NCI-H1105 treated with DMSO at 0.1 percent for 48 hours (cell line): ENCODE measurements around the gene INPP4B.
"Not testable (repeated sequence)": the region's sequence is repeated elsewhere in the genome, so short reads cannot be mapped to it uniquely, and the experiment has no call there.

Source experiments
- DNase-seq: peaks from one replicate; lab custom pipeline; 2025; lab: John Stamatoyannopoulos, UW

Gene INPP4B

DNA sequence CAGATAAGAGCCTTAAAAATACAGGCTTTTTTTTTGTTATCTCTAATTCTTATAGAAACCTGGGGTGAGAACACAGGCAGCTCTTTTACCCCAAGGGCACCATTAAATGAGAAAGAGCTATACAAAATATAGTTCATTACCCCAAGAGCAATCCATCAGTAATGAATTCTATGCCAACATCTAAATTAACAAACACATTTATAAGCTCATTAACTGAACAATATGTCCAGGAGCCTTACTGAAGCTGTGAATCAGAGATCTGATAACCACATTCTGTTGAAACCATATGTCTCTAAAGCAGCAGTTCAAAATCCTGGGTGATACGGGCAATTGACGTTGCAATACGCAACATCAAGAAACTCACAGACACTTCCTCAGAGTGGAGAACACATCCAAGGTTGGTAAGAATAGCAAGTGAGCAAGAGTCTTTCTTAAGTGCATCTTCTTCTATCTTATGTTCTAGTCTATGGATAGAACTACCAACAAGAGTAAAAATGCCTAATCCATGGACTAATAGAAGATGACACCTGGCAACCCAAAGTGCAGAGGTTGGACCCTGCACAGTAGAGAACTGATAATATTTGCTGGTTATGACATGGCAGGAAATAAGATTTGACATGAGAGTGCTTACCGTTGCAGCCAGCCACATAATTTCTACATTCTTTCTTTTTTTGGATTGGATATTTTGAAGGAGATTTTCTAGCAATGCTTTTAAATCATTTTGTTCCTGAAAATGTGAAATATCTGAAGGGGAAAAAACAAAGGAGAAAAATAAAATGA lies 760.4 kb downstream of the INPP4B start:
- DNase-seq, result no peak

DNA sequence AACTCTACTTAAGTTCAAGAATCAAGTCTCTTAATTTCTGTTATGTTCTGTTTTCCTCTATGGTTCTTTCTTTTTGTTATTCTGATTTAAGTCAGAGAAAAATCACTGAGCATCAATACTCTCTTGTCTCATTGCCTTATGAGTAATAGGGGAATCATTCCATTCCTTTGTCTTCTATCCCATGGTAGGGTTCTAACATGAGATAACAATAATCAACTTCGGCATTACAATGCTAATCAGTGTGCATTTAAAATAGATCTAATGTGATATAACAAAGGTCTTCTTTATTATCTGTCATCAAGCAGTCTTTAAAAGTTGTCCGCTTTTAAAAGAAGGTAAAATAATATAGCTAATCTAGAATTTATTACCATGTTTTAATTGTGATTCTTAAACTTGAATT lies 762.8 kb downstream of the INPP4B start:
- no peak for DNase-seq

DNA sequence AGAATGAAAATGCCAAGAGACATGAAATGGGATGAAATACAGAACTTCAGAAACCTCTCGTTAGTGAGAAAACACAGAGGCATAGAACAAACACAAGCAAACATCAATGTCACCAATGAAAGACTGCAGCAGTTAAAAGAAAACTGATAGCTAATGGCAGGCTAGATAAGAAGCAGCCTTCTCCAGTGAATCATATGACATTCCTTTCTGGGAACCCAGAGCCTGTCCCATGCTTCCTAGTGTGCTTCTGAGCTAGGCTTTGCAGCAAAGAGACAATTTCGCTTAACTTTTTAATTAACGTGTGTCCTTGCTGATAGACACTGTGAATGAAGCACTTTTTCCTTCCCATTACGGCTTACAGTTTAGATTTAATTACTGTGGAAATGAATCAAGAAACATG lies 765.1 kb downstream of the INPP4B start:
- DNase-seq, result no peak

DNA sequence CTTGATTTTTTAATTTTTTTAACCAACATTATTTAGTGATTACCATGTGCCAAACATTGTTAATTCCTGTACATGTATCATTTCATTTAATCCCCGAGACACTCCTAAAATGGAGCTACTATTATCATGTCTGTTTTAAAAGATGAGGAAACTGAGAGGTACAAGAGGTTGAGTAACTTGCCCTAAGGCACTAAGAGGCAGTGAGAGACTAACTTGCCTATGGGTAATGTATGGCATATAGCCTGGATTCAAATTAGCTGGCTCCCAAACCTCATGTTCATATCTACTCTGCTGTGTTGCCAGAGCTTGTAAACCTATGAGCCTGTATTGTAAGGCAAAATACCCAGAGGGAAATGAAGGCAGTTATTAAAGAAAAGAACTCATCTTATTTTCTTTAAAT lies 766.1 kb downstream of the INPP4B start:
- no peak for DNase-seq

DNA sequence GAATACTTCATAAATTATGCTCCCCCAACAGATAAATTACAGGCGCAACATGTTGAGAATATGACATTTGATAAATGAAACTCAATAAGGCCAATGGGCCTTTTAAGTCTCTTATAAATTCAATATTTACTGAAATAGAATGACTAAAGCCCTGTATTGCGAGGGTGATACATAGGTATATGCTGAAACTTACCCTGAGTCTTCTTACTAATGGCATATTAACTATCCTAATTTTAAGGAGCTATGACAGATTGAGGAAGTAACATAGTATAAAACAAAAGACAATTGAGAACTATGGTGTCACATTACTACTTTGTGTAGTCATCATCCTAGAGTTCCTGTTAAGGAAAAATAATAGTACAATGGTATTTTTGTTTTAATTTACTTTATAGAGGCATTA lies 769.1 kb downstream of the INPP4B start:
- DNase-seq, result no peak

DNA sequence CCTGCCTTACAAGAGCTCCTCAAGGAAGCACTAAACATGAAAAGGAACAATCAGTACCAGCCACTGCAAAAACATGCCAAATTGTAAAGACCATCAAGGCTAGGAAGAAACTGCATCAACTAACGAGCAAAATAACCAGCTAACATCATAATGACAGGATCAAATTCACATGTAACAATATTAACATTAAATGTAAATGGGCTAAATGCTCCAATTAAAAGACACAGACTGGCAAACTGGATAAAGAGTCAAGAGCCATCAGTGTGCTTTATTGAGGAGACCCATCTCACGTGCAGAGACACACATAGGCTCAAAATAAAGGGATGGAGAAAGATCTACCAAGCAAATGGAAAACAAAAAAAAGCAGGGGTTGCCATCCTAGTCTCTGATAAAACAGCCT lies 777.8 kb downstream of the INPP4B start:
- not testable (repeated sequence) for DNase-seq

DNA sequence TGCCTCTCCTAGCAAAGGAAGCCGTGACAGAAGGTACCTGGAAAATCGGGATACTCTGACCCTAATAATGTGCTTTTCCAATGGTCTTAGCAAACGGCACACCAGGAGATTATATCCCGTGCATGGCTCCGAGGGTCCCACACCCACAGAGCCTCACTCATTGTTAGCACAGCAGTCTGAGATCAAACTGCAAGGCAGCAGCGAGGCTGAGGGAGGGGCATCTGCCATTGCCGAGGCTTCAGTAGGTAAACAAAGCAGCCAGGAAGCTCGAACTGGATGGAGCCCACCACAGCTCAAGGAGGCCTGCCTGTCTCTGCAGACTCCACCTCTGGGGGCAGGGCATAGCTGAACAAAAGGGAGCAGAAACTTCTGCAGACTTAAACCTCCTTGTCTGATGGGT lies 779.5 kb downstream of the INPP4B start:
- DNase-seq, result not testable (repeated sequence)

DNA sequence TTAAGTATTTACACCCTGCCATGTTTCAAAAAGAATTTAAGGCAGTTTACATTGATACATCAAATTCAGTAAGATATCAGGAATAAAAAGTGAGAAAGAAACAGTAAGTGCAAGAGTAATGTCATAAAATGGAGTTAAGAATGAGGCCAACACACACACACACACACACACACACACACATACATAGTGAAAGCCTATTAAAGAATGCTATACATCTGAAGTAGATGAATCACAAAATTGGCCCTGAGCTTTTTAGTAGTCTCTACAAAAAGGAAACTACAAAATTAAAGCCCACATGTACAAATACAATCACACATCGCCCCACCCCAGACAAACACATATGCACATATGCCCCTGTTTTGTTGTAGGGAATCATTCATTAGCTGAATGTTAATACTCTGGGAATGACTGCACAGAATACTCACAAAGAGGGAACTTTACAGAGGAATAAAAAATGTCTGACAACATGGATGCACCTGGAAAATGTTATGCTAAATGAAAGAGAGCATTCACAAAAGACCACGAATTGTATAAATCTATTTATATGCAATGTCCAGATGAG lies 780.9 kb downstream of the INPP4B start:
- no peak for DNase-seq

DNA sequence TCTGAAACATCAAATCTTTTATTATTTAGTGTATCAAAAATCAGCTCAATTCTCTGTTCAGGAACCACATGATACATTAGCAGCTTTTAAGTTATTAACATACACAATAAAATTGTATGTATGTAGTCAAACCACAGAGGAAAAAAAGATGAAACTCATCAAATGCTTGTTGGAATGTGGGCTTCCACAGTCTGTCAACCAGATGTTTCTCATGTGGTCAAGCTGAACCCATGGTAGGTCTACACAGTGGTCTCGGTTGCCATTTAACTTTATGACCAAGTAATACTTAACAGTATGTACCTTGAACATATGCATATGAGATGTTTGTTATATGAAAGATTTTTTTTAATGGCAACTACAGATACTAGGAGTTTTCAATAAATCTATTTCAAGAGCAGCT lies 781.9 kb downstream of the INPP4B start:
- no peak for DNase-seq

DNA sequence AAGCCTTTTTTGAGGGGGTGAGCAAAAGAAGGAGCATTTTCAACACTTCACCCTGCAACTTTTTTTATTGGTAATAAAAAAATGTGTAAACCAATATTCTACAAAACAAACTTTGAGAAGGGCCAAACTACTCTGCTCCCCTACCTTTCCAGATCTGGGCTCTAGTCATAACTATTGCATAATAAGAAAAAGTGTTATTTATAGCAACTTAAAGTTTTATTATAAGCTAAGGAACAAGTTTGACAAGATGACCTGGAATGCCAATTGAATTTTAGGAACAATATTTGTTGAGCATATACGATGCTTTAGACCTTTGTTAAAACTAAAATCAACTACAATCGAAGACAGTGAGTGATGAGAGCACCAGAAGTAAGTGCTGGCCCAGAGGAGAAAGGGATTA lies 800.1 kb downstream of the INPP4B start:
- no peak for DNase-seq

DNA sequence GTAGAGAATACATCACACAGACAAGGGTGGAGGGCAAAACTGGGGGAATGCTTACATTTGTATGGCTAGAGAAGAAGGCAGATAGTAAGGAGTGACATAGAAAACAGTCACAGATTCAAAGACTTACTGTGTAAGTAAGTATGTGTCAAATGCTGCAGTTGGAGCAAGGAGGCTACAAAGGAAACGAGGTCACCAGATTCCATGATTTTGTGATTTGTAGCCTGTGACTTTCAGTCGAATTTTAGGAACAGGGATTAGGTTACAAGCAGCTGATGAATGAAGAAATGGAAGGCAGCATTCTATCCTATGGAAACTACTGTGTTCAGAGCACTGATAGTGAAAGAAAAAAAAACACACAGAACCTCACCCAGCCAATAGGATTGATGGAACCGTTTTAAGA lies 801.8 kb downstream of the INPP4B start:
- no peak for DNase-seq

DNA sequence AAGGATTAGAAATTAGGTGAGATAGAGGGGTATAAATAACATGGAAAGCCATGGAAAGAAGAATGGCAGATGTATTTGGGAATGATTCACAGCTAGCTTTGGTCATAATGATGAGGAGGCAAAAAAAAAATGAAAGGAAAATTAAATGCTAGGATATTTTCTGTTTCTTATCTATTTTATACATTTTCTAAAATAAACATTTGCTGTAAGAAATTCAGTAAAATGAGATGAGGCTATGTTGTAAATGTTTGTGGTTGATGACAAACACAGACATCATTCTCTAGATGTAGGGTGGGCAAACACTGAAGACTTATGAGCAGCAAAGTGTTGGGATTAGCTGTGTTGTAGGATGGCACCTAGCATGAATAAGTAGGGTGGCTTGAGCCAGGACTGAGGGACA lies 802.6 kb downstream of the INPP4B start:
- DNase-seq, result no peak

DNA sequence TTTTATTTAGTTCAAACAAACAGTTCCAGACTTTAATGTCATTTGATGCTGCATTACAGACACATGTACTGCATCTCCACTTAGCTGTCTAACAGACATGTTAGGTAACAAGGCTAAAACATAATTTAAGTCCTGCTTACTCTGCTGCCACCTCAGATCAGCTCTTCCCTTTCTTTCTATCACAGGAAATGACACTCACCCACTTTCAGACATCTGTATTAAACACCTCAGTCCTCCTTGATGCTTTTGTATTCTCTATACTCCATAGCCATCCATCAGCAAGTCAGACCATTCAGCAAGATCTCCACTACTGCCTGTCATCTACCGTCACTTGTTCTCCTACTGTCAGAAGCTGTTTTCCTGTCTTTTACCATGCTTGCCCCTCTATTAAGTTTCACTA lies 804.3 kb downstream of the INPP4B start:
- no peak for DNase-seq

DNA sequence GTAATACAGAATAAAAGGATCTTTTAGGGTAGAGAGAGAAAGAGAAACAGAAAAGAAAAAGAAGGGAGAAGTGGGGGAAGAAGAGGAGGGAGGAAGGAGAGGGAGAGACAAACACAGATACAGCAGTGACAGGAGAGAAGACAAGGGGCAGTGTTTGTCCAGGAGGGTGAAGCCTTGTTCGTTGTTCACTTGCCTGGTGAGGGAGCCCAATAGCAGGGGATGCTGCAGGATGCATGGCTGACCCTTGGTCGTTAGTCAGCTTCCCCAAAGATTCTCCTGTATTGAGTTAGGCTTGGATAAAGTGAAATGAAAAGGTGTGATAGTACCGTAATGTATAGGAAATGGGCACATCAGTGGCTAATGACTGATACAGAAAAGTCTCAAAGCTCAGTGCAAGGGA lies 806.1 kb downstream of the INPP4B start:
- DNase-seq, result no peak

DNA sequence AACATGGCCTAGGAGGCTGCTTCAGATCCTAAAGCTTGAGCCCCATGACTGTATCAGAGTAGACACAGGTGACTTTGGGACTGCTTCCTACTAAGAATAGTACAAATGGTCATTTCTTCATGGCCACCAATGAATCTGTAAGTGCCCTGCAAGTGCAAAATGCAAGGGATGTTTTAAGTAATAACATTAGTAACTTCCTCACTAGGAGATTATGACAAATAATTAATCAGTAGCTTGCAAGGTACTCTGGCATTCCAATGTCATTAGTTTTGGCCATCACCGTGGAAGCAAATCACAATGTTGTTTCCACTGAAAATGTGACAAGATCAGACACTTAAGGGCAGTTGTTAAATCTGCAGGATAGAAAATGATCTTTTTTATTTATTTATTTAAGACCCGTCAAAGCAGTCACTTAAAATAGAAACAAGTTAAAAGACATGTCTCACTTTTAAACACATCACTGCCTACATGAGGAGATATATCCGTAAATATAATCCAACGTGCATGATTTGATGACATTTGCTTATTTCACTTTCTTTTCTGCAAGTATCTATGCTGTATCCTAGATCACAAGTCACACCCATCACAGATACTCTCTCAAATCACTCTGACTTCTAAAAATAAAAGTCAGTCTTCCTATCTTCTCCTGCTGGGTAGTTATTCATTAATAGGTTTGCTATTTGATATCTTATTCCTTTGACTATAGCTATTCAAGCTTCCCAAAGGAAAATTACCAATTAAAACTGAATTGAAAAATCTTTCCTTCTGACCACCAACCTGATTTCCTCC lies 809.1 kb downstream of the INPP4B start:
- no peak for DNase-seq

DNA sequence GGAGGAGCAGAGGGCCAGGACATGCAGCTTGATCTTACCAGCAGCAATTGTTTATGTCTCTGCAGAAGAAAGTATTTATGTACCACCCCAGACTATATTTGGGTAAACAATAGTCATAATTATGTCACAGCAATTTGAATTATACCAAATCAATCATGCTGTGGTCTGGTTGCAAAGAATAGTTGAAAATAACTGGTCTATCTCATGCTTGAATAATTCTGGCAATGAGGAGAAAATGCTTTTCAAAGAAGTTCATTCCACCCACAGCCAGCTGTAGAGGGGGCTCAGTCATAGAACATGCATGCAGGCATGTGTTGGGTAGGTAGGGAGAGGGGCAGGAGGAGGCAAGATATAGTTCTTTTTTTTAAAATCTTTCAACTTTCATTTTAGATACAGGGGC lies 810.5 kb downstream of the INPP4B start:
- no peak for DNase-seq

DNA sequence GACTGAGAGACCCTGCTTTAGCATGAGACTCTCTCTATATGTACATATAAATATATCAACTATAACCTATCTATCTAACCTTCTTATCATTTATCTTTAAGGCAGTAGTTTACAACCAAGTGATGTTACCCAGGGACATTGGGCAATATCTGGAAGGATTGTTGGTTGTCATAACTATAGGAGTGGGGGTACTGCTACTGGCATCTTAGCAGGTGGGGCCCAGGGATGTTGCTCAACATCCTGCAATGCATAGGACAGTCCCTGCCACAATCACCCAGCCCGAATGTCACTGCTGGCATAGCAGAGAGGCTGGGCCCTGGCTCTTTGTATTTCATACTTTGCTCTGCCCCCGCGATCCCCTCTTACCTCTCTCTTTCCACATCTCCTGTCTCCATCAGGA lies 812.0 kb downstream of the INPP4B start:
- no peak for DNase-seq

DNA sequence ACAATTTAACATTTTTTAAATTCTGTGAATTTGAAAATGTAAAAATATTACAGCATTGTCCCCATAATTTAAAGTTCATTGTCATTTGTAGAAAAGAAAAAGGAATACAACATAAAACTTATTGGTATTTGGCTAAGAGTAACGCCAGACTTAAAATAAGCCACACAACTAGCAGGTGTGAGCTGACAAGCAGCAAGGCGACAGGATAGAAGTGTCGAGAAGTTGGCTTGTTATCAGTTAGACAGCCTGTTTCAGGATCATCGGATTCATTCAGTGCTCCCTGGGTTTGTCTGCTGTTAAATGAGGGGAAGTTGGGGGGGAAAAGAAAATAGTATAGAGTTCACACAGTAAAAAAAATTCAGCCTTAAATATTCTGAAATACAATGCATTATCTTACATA lies 816.1 kb downstream of the INPP4B start:
- DNase-seq, result no peak

DNA sequence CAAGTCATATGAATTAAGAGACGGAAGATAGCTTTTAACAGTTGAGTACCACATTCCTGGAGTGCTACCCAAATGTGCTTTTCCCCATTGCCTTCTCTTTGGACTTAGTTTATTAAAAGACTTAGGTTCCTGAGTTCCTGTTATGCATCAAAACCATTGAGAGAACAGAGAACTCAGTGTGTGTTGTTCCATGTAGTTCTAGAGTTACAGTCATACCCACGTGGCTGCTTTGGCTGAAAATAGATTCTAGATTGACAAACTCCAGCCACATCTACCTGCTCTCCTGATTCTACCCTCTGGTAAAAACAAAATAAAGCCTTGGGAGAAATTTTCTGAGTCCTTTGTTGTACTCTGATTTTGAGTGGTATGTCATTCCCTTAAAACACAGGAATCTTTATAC lies 824.3 kb downstream of the INPP4B start:
- no peak for DNase-seq

DNA sequence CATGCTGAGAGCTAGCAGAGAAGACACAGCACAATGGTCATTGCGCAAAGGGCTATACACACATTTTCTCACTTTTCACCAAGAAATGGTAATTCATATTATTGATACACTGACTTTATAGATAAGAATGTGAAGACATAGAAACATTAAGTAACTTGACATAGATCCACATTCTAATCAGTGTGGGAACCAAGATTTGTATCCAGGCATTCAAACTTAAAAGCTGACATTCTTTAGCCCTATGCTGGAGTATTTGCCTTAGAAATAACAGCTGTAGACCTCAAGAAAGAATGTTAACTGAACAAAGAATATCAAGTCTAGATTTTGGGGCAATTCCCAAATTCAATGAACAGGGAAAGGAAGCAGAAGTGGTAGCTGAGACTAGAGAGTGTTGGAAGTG lies 824.9 kb downstream of the INPP4B start:
- no peak for DNase-seq

DNA sequence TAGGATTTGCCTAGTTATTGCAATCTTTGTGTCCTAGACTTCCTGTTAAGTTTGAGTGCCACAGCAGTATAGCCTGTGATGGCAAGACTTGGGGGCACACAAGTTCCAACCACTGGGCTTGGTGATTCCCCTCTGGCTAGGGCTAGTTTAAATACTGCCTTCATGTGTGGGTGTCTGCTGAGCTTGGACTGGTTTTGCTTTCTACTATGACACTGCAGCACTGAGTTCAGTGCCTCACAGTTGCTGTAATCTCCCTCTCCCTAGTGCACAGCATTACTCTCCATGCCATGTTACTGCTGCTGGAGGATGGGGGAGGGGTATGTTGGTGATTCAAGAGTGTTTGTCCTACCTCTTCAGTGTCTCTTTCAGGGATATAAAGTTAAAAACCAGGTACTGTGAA lies 830.1 kb downstream of the INPP4B start:
- no peak for DNase-seq

DNA sequence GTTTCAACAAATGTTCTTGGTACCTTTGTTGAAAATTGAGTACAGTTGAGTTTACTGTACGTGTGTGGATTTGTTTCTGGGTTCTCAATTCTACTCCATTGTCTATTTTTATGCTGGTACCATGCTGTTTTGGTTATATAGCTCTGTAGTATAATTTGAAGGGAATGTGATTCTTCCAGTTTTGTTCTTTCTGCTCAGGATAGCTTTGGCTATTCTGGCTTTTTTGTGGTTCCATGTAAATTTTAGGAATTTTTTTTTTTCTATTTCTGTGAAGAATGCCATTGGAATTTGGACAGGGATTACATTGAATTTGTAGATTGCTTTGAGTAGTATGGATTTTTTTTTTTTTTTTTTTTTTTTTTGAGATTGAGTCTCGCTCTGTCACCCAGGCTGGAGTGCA lies 836.4 kb downstream of the INPP4B start:
- no peak for DNase-seq

DNA sequence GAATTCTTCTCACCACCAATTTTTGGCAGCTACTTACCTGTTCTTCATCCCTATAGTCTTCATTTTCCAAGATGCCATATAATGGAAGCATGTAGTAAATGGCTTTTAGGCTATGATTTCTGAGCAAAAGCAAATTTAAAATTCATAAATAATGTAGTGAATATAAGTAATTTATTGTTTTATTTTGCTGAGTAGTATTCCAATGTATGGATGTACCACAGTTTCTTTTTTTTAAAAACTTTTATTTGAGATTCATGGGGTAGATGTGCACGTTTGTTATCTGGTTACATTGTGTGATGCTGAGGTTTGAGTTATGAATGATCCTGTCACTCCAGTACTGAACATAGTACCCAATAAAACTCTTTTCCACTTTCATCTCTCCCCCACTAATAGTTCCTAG lies 840.6 kb downstream of the INPP4B start:
- DNase-seq, result no peak
